ENCODE measurements around the gene ALDH3B2.

GRCh38 chr11:67656278-67656922 is 18.0 kb downstream of the ALDH3B2 start:
- TF ChIP-seq, protein P1, sequence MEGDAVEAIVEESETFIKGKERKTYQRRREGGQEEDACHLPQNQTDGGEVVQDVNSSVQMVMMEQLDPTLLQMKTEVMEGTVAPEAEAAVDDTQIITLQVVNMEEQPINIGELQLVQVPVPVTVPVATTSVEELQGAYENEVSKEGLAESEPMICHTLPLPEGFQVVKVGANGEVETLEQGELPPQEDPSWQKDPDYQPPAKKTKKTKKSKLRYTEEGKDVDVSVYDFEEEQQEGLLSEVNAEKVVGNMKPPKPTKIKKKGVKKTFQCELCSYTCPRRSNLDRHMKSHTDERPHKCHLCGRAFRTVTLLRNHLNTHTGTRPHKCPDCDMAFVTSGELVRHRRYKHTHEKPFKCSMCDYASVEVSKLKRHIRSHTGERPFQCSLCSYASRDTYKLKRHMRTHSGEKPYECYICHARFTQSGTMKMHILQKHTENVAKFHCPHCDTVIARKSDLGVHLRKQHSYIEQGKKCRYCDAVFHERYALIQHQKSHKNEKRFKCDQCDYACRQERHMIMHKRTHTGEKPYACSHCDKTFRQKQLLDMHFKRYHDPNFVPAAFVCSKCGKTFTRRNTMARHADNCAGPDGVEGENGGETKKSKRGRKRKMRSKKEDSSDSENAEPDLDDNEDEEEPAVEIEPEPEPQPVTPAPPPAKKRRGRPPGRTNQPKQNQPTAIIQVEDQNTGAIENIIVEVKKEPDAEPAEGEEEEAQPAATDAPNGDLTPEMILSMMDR (conservative IDR thresholded peaks at IDR 0.05; ENCODE audit: low read length) = no peak
- TF ChIP-seq EZH2phosphoT487 (IDR thresholded peaks at IDR 0.05; ENCODE audit: borderline replicate concordance, low read depth, low read length) = no peak

All from OCI-LY7 (cell line).